GM11168 (cell line): ENCODE data around the gene SPOCK1.

ENCODE experiments used
- in situ Hi-C: fragments of 300-500 bp; cut with MboI; formaldehyde crosslinking; loops from one replicate; pipeline ENCODE4 v1.12.0; 2022; ENCODE audit warnings: low sequenced_read_pairs; ENCODE audit not compliant: unreplicated experiment

SPOCK1 gene

DNA sequence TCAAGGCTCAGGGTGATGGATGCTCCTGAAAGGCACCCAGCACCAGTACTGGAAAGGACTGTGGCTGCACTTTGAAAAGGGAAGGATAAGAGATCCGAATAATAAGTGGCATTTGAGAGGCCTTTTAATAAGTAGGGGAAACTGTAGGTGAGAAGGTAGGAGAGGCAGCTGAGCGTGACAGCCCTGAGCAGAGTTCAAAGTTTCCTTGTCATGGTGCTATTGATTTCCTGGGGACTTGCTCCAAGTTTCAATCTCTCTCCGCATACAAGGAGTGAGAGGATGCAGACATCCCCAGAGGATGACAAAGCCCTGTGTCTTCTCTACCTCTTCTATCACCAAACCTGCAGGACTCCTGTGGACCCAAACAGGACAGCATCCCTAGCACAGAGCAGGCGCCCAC lies 354.5 kb downstream of the SPOCK1 start:
- in situ Hi-C loops, result no loop called here

- in situ Hi-C loops, result no loop called here
Measured at GRCh38 chr5:137142764-137143605, 356.1 kb downstream of the SPOCK1 start.

DNA sequence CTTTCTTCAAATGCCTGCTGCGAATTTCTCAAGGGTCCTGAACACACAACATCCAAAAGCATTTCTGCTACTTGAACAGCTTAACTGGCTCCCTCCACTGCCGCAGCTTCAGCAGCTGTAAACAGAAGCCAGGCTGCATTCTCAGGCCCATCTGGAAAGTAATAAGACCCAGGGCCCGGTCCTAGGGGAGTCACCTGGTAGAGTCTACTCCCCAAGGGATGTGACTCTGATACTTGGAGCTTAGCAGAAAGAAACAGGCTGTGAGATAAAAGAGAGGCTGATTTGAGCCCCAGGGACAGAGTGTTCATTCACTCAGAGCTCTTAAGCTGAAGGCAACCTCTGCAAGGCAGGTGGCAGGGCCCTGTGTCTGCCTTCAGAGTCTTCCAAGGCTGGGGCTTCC lies 356.8 kb downstream of the SPOCK1 start:
- in situ Hi-C loops, result no loop called here

- in situ Hi-C loops, result no loop called here
Measured at GRCh38 chr5:137141779-137142178, 357.3 kb downstream of the SPOCK1 start.

GRCh38 chr5:137136991-137137632 lies 362.0 kb downstream of the SPOCK1 start:
- in situ Hi-C loops, result no loop called here

GRCh38 chr5:137134920-137135532 lies 364.1 kb downstream of the SPOCK1 start:
- in situ Hi-C loops, result no loop called here

DNA sequence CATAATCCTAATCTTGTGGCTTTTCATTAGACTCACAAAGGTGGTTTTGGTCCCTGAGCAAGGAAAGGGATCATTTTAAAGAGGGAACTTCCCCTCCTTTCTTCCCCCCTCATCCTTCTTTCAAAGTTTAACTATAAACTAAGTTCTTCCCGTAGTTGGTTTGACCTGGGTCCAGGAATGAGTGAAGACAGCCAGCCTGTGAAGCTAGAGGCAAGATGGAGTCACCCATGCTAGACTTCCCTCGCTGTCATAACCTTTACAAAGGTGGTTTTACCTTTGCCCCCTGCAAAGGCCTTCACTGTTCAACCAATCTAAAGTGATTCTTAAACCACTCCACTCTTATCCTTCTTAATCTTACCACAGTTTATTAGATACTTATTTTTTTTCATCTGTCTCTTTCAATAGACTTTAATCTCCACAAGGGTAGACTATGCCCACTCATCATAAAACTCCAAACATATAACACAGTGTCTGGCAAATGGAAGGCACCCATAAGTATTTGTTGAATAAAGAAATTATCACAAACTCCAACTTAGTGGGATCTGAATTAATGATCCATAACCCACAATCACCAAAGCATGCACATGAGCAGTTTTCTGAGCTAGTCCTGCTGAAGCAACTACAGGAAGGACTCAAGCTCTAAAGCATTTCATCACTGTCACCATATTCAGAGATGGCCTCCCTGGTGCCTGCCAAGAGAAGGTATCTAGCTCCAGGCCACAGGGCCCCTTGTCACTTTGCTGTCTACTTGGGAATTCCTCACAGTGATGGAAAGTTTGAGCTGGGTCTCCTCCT lies 369.0 kb downstream of the SPOCK1 start:
- in situ Hi-C loops, result no loop called here

DNA sequence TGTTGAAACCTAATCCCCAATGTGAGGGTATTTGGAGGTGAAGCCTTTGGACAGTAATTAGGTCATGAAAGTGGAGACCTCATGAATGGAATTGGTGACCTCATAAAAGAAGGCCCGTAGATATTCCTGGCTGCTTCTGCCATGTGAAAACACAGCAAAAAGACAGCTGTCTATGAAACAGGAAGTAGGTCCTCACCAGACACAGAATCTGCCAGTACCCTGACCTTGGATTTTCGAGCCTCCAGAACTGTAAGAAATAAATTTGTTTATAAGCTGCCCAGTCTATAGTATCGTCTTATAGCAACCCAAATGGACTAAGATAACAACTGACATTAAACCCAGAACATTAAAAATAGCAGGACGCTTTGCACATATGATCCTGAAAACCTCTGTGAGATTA lies 371.1 kb downstream of the SPOCK1 start:
- in situ Hi-C loops, result no loop called here

DNA sequence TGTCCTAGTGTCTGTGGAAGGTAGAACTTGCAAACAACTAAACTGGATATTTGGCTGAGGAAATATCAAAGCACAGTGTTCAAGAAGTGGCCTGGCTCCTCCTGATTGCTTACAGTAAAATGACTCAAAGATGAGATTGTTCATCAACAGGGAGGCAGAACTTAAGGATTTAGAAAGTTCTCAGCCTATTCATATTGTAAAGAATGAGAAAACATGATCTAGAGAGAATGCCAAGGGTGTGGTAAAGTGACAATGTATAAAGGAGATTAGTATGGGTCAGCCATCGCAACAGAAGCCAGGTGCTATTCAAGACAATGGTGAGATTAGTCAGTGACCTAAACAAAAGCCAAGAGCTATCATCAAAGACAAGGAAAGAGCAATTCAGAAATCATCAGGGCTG lies 372.3 kb downstream of the SPOCK1 start:
- in situ Hi-C loops, result no loop called here

- in situ Hi-C loops, result no loop called here
Measured at GRCh38 chr5:137122558-137122957, 376.6 kb downstream of the SPOCK1 start.

DNA sequence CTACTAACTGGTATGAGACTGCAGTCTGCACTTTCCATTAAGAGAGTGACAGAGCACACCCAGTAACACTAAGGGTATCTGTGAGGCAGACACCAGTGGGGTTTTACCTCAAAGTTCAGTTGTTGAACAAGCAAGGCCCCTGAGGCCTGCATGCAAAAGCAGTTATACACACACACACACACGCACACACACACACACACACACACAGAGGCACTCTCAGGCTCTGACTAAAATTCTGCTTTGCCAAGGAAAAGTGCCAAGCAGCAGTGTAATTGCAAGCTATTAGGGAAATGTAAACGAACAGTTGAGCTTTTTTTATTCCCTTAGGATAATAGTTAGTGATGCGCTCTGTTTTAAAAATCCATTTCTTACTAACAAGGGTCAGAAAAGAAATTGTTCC lies 377.1 kb downstream of the SPOCK1 start:
- in situ Hi-C loops, result no loop called here

GRCh38 chr5:137119321-137119720 lies 379.8 kb downstream of the SPOCK1 start:
- in situ Hi-C loops, result no loop called here

DNA sequence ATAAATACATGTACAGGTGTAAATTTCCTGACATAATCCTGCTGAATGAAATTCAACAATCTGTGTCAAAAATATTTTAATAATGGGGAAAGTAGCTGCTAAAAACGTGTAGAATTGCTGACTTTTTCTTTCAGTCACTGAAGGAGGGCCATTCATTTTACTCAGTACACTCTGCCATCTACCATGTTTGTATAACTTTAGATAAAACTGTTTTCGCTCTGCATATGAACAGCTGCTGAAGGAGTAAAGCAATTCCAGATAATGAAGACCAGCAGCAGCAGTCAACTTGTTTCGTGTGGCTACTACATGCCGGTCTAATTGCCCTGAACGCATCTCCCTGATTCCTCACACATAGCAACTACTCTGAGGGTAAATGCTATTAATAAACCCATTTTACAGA lies 380.5 kb downstream of the SPOCK1 start:
- in situ Hi-C loops, result no loop called here

DNA sequence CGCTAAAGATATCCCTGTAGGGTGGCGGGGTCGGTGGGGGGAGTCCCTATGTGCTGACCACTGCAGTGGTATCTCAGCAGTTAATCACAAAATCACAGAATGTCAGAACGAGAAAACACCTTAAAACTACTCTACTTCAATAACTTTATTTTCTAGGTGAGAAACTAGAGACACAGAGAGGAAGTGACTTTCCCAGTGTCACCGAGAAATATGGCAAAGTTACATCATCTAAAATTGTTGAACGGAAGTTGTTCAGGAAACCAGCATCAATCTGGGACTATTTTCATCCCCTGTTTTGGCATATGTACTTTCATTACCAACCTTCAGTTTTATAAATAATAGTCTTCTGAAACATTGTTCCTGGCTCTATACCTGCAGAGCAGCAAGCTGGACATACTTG lies 384.0 kb downstream of the SPOCK1 start:
- in situ Hi-C loops, result no loop called here

DNA sequence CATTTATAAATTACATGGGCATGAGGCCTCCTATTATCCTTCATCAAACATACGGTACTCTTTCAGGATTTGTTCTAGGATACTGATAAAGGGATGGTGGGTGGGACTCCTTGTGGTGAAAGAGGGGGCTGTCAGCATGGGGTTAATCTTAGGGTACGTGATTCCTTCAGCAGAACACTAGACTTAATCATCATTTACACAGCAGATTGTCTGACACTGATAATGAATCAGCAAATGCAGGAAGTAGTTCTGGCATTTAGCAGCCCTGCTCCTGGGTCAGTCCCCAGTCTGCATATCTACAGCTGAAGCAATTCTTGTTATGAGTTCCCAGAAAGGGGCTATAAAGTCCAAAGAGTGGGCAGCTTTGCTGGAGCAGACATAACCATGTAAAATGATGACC lies 384.6 kb downstream of the SPOCK1 start:
- in situ Hi-C loops, result no loop called here

- in situ Hi-C loops, result no loop called here
Measured at GRCh38 chr5:137113939-137114338, 385.2 kb downstream of the SPOCK1 start.

DNA sequence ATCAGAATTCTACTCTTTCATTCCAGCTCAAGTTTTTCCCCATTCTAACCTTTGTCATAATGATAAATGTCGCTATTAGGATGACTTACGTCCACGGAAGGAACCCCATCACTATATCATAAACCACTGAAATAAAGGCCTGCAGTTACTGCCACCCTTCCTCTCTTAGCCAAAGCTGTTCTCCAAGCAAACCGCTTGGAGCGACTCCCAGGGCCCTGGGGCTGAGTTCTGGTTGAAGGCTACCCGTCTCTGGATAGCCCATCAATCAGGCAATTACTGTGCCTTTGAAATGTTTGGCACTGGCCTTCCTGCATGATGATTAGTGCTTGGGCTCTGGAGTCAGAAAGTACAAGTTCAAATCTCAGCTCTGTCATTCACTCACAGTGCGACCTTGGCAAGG lies 386.0 kb downstream of the SPOCK1 start:
- in situ Hi-C loops, result no loop called here

DNA sequence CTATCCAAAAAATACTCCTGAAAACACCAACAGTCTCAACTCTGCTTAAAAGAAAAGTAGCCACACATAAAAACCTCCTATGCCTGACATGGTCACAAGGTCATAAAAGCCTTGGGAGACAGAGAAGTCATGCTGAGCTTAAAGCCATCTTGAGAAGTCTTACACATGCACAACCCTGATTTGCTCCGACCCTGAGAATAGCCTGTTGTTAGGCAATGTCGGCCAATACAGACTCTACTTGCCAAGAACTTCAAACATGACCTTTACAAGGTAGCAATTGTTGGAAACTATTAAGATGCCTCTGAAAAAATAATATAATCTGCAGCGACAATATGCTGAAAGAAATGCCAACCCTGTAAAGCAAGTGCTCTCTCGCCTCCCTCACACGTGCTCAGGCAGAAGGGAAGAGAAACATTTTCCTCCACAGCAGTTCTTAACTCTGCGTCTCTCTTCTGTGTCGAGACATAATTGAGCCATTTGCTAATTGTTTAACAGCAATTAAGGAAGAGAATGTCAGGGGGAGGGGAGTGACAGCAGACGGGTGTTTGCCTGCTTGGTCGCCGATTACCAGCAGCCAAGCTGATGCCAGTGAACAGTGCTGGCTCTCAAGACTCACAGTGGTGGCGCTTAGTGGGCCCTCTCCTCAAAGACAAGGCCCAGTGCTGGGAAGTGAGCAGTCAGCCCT lies 393.6 kb downstream of the SPOCK1 start:
- in situ Hi-C loops, result no loop called here

DNA sequence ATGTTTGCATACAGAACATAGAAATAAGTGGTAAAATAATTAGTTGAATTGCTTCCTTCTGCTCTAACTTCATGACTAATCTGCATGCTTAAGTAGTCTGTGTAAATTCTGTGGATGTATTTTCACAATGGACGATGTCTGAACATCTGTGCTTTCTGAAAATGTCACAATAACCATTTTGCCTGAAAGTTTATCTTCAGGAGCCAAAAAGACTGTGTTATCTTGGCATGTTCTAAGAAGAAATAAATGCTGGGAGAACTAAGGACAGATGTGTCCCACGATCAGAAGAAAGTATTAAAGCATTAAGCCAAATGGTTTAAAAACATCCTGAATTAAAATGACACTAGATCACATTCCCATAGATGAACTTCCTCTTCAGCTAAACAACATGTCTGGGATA lies 397.6 kb downstream of the SPOCK1 start:
- in situ Hi-C loops, result no loop called here

- in situ Hi-C loops, result no loop called here
Measured at GRCh38 chr5:137099651-137100050, 399.5 kb downstream of the SPOCK1 start.
